GM23338 (cell line): ENCODE results near the gene TOR1B. TPM values are rescaled to one million over a fixed set of nuclear protein-coding genes. Genes with fewer than 3 reads are reported as not detected.

Experiments used
- ATAC-seq: fragments of 200-7000 bp; cut with Tn5 transposase; 3 replicates; pipeline ENCODE4 v1.9.1; 2020
- DNase-seq: peaks from one replicate; pipeline ENCODE4 v3.0.0-alpha.2; 2015; ENCODE audit warnings: low spot score
- H2AFZ ChIP-seq: fragments of 200-600 bp; sonication (generic); 2 replicates; pipeline ENCODE4 v1.8.0; 2016; ENCODE audit warnings: antibody characterized with exemption, mild to moderate bottlenecking, moderate library complexity
- H3F3A ChIP-seq: fragments of 200-600 bp; sonication (generic); replicated peaks from 2 replicates; pipeline ENCODE4 v1.8.0; 2017; ENCODE audit warnings: antibody characterized with exemption, mixed run types, low read depth
- H3K27ac ChIP-seq: fragments of 200-600 bp; sonication (generic); 2 replicates; pipeline ENCODE4 v1.6.1; 2016; ENCODE audit warnings: low read depth
- H3K27me3 ChIP-seq: fragments of 200-600 bp; sonication (generic); 2 replicates; pipeline ENCODE4 v1.8.0; 2016; ENCODE audit warnings: mild to moderate bottlenecking, mixed run types, moderate library complexity; ENCODE audit not compliant: insufficient read depth
- H3K36me3 ChIP-seq: fragments of 200-600 bp; sonication (generic); 2 replicates; pipeline ENCODE4 v1.8.0; 2016; ENCODE audit warnings: mild to moderate bottlenecking; ENCODE audit not compliant: insufficient read depth
- H3K4me1 ChIP-seq: fragments of 200-600 bp; sonication (generic); 2 replicates; pipeline ENCODE4 v1.8.0; 2016; ENCODE audit warnings: mild to moderate bottlenecking, moderate library complexity; ENCODE audit not compliant: insufficient read depth
- H3K4me2 ChIP-seq: fragments of 200-600 bp; sonication (generic); 2 replicates; pipeline ENCODE4 v1.7.1; 2017; ENCODE audit warnings: mixed run types
- H3K4me3 ChIP-seq: fragments of 200-600 bp; sonication (generic); 2 replicates; pipeline ENCODE4 v1.6.1; 2016; ENCODE audit warnings: mixed run types
- H3K79me2 ChIP-seq: fragments of 200-600 bp; sonication (generic); replicated peaks from 2 replicates; pipeline ENCODE4 v1.8.0; 2017; ENCODE audit warnings: mild to moderate bottlenecking; ENCODE audit not compliant: insufficient read depth
- H3K9me2 ChIP-seq: fragments of 200-600 bp; sonication (generic); 2 replicates; pipeline ENCODE4 v1.8.0; 2017; ENCODE audit not compliant: insufficient read depth
- H4K20me1 ChIP-seq: fragments of 200-600 bp; sonication (generic); replicated peaks from 2 replicates; pipeline ENCODE4 v1.8.0; 2017; ENCODE audit warnings: mild to moderate bottlenecking; ENCODE audit not compliant: insufficient read depth
- H3K27ac Mint-ChIP-seq: 2 replicates; pipeline ENCODE4 v1.8.0; 2020; ENCODE audit warnings: inconsistent platforms, mild to moderate bottlenecking, moderate library complexity, mixed read lengths
- H3K27me3 Mint-ChIP-seq: 3 replicates; pipeline ENCODE4 v1.8.0; 2022; ENCODE audit warnings: low read depth, mild to moderate bottlenecking, moderate library complexity, mixed read lengths, inconsistent platforms; ENCODE audit not compliant: insufficient read depth, poor library complexity
- H3K36me3 Mint-ChIP-seq: 3 replicates; pipeline ENCODE4 v1.8.0; 2021; ENCODE audit warnings: low read depth, mild to moderate bottlenecking, inconsistent platforms, moderate library complexity, mixed read lengths
- H3K4me1 Mint-ChIP-seq: 3 replicates; pipeline ENCODE4 v1.8.0; 2020; ENCODE audit warnings: mild to moderate bottlenecking, inconsistent platforms, mixed read lengths
- H3K4me3 Mint-ChIP-seq: 3 replicates; pipeline ENCODE4 v1.8.0; 2021; ENCODE audit warnings: moderate library complexity, mild to moderate bottlenecking, inconsistent platforms, mixed read lengths
- H3K9me3 Mint-ChIP-seq: 3 replicates; pipeline ENCODE4 v1.8.0; 2020; ENCODE audit warnings: moderate library complexity, mild to moderate bottlenecking, inconsistent platforms, mixed read lengths
- CREB1 ChIP-seq: fragments of 250-450 bp; sonication (Bioruptor Pico); IDR thresholded peaks from 2 replicates; pipeline ENCODE4 v1.5.0; 2020; ENCODE audit warnings: low read depth, mild to moderate bottlenecking, moderate library complexity
- JUNB ChIP-seq: IDR thresholded peaks from one replicate; pipeline ENCODE4 v1.6.1; 2016; ENCODE audit warnings: antibody characterized with exemption; ENCODE audit not compliant: unreplicated experiment
- NANOG ChIP-seq: IDR thresholded peaks from 2 replicates; pipeline ENCODE4 v1.6.1; 2016; ENCODE audit warnings: antibody characterized with exemption, borderline replicate concordance
- POLR2AphosphoS5 ChIP-seq: IDR thresholded peaks from 2 replicates; pipeline ENCODE4 v1.6.1; 2016; ENCODE audit warnings: antibody characterized with exemption, low read depth
- REST ChIP-seq: IDR thresholded peaks from one replicate; pipeline ENCODE4 v1.6.1; 2018; ENCODE audit warnings: antibody characterized with exemption; ENCODE audit not compliant: unreplicated experiment
- ZNF331 ChIP-seq: fragments of 250-450 bp; sonication (Bioruptor Pico); IDR thresholded peaks from 2 replicates; pipeline ENCODE4 v1.5.0; 2020; ENCODE audit warnings: low read depth, mild to moderate bottlenecking, moderate library complexity
- ZNF462 ChIP-seq: fragments of 250-450 bp; sonication (Bioruptor Pico); IDR thresholded peaks from 2 replicates; pipeline ENCODE4 v1.5.0; 2020; ENCODE audit warnings: mild to moderate bottlenecking, moderate library complexity
- polyA plus RNA-seq: library from polyadenylated mRNA; unstranded; fragments of >200 nt; fragmentation: Nextera tagmentation; extraction: Ambion mirVana; gene quantifications from 2 replicates; pipeline ENCODE4 v1.2.1, GENCODE V29; 2016
- total RNA-seq: library from RNA; depleted of rRNA; stranded (reverse); fragments of >200 nt; shearing (Covaris generic); gene quantifications from 2 replicates; pipeline ENCODE4 v1.2.3, GENCODE V29; 2014
- TF ChIP-seq, protein P1 (sequence below): IDR thresholded peaks from 2 replicates; pipeline ENCODE4 v1.6.1; 2016; ENCODE audit warnings: antibody characterized with exemption
- TF ChIP-seq, protein P2 (sequence below), 2 experiments: fragments of 200-600 bp in 1 of 2; sonication (generic) in 1 of 2; conservative IDR thresholded peaks; 2 replicates each; pipeline versions ENCODE4 v1.5.1 to v1.6.1; 2016 to 2017; ENCODE audit warnings: antibody characterized with exemption in 2 of 2, low read depth in 2 of 2, mild to moderate bottlenecking in 2 of 2, moderate library complexity in 1 of 2

TOR1B gene
- total and polyA plus RNA-seq, 2 experiments from 2014 or later = 10.6 to 42.4 TPM

DNA sequence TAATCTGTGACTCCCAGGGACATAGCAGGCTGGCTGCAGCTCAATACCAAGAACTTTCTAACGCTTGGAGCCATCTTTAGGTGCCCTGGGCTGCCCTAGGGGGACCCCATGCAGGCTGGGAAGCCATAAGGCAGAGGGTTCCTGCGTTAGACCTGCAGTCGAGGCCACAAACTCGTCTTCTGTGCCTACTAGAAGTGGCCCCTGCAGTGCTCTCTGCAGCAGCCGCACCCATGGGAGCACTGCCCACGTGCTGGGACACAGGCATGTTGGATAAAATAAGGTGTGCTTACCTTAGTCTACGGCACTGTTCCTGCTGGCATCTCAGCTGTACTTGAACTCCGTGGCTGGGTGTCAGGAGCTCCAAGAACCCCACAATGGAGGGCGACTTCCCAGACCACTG, 9.4 kb downstream of the TOR1B start:
- no peak for DNase-seq
- Histone ChIP-seq H3K4me2 (no peak overlapping the region), H3K4me3 (no peak overlapping the region), H3K4me1 (no peaks in the 10 kb centered on the region), H3K79me2 (peaks cover 15% of the 10 kb centered on the region), H3K27ac (no peak overlapping the region), H3K9me2 (no peaks in the 10 kb centered on the region), H3K36me3 (peaks cover 5% of the 10 kb centered on the region; the same call in 1 of the 2 replicates), H3K27me3 (no peaks in the 10 kb centered on the region), H2AFZ (no peak overlapping the region), H4K20me1 (peaks cover 19% of the 10 kb centered on the region), H3F3A (peaks cover 18% of the 10 kb centered on the region; the same call in 1 of the 2 replicates)
- H3K4me1 Mint-ChIP-seq = no peaks in the 10 kb centered on the region
- H3K4me3 Mint-ChIP-seq = no peak overlapping the region
- no peaks in the 10 kb centered on the region for H3K9me3 Mint-ChIP-seq
- peaks cover 68% of the 10 kb centered on the region for H3K36me3 Mint-ChIP-seq
- H3K27me3 Mint-ChIP-seq = peaks cover 10% of the 10 kb centered on the region
- no peak for ATAC-seq
- no peak for TF ChIP-seq POLR2AphosphoS5
- no peak for TF ChIP-seq CREB1 (CRISPR knock-in tag)
- no peak overlapping the region for H3K27ac Mint-ChIP-seq

DNA sequence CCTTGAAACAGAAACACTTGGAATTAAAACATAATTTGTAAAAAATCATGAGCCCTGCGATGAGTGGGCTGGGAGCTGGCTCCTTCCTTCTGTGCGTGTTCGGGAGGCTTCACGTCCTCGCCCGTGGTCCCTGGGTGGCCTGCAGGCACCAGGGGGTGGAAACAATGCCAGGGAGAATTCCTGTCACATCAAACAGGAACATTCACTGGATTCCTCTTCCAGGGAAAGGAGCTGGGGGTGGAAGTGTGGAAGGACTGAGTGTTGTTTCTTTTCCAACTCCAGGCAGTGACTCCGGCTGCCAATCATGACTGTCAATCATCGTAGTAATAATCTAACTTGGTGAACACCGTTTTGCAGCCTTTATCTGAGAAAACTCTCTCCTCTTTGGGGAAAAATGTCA, 10.7 kb downstream of the TOR1B start:
- Mint-ChIP-seq H3K9me3 (no peaks in the 10 kb centered on the region), H3K27me3 (peaks cover 10% of the 10 kb centered on the region), H3K4me3 (no peak overlapping the region), H3K27ac (no peak overlapping the region), H3K4me1 (no peaks in the 10 kb centered on the region), H3K36me3 (peaks cover 67% of the 10 kb centered on the region)
- Histone ChIP-seq H4K20me1 (peaks cover 18% of the 10 kb centered on the region), H3K4me1 (no peaks in the 10 kb centered on the region), H3F3A (peaks cover 18% of the 10 kb centered on the region; the same call in 1 of the 2 replicates), H3K27me3 (no peaks in the 10 kb centered on the region), H3K79me2 (peaks cover 8% of the 10 kb centered on the region), H2AFZ (no peak overlapping the region), H3K4me2 (no peak overlapping the region), H3K36me3 (peaks cover 5% of the 10 kb centered on the region; the same call in 1 of the 2 replicates), H3K4me3 (no peak overlapping the region), H3K27ac (no peak overlapping the region), H3K9me2 (no peaks in the 10 kb centered on the region)
- ATAC-seq (no peak), DNase-seq (no peak)
- TF ChIP-seq POLR2AphosphoS5 (no peak), CREB1 (CRISPR knock-in tag) (no peak), JUNB (no peak), REST (no peak), NANOG (no peak), ZNF462 (CRISPR knock-in tag) (no peak), ZNF331 (no peak)
- TF ChIP-seq, protein P1, sequence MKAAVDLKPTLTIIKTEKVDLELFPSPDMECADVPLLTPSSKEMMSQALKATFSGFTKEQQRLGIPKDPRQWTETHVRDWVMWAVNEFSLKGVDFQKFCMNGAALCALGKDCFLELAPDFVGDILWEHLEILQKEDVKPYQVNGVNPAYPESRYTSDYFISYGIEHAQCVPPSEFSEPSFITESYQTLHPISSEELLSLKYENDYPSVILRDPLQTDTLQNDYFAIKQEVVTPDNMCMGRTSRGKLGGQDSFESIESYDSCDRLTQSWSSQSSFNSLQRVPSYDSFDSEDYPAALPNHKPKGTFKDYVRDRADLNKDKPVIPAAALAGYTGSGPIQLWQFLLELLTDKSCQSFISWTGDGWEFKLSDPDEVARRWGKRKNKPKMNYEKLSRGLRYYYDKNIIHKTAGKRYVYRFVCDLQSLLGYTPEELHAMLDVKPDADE = no peak
- TF ChIP-seq, protein P2, sequence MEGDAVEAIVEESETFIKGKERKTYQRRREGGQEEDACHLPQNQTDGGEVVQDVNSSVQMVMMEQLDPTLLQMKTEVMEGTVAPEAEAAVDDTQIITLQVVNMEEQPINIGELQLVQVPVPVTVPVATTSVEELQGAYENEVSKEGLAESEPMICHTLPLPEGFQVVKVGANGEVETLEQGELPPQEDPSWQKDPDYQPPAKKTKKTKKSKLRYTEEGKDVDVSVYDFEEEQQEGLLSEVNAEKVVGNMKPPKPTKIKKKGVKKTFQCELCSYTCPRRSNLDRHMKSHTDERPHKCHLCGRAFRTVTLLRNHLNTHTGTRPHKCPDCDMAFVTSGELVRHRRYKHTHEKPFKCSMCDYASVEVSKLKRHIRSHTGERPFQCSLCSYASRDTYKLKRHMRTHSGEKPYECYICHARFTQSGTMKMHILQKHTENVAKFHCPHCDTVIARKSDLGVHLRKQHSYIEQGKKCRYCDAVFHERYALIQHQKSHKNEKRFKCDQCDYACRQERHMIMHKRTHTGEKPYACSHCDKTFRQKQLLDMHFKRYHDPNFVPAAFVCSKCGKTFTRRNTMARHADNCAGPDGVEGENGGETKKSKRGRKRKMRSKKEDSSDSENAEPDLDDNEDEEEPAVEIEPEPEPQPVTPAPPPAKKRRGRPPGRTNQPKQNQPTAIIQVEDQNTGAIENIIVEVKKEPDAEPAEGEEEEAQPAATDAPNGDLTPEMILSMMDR (conservative IDR thresholded peaks at IDR 0.05; ENCODE audit: low read depth in 2 of 2) = no peak
